HTERT RPE-1 (cell line): Measurements from ENCODE around the gene LRRC59.
"Not testable (repeated sequence)": the region's sequence is repeated elsewhere in the genome, so short reads cannot be mapped to it uniquely, and the experiment has no call there.

ENCODE experiments used
- in situ Hi-C: fragments of 300-500 bp; cut with MboI; formaldehyde crosslinking; loops from 4 replicates; pipeline ENCODE4 v1.14.3; 2020; ENCODE audit warnings: low sequenced_read_pairs

LRRC59 gene

DNA sequence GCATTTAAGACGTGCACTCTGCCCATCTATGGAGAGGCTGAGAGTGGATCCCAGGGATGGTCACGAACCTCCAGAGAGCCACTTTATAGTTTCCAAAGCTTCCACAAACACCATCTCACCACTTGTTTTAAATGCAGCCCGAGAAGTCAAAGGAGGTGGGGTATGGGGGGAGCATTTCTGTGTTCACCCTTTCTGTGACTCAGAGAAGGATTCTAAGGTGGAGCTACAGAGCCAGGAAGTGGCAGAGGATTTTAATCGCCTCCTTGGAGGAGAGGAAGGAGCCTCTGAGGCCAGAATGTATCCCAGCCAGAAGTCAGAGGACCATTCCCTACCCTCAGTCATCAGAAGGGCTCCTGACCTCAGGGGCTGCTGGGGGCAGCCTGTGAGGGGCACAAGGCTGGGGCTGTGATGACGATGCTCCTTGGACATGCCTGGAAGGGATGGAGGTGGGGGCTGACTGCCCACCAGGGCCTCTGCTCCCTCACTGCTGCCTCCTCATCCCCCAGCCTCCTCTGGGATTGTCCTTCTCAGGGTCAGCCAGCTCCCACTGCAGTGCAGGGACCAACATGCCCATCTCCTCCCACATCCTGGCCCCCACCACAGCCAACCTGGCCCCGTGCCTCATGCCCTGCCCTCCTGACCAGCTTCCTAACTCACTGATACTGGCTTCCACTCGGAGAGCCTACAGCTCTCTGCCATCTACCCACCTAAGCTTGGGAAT is 48.6 kb downstream of the LRRC59 start:
- in situ Hi-C loops: no loop called here

DNA sequence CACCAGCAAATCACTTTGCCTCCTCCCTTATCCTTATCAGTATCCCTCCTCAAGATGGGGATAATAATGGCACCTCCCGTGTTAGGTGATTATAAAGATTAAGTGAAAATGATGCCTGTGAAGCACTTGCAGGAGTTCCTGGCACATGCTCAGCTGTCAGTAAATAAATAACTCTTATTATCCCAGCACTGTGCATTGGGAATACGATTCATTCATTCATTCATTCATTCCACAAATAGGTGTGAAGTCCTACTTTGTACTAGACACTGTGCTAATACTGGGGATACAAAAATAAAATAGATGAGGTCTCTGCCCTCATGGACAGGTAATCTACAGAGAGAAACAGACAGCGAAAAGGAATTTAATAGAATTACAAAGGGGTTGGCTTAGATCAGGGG is 49.4 kb downstream of the LRRC59 start:
- in situ Hi-C loops: no loop called here

DNA sequence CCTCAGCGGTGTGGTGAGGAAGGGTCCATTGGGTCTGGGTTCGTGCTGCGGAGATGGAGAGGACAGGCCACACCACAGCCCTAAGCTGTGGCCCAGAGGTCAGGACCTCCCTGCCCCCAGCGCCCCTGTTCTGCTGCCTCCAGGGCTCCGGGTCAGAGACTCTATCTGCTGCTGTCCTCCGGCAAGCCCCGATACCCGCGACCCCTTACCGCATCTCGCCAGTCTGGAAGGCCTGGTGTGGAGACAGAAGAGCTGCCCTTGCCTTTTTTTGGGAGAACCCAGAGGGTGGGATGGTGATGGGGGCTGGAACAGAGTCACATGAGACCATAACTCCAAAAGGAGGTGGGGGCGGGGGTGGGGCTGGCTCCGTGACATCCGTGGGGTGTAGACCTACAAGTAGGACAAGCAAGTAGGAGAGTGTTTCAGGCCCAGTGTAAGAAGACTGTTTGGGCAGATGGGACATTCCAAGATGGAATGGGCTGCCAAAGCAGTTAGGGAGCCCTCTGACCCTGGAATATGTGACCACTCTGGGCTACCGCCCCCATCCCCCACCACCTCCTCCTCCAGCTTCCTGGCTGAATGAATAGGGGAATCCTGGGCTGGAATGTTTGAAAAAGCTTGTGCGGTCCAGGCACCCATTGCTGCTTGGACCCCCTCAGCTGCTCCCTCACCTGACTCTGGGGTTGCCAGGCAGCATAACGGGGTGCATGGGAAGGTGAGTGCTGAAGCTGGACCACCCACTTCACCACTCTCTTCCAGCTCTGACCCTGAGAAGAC is 50.0 kb downstream of the LRRC59 start:
- in situ Hi-C loops: no loop called here

DNA sequence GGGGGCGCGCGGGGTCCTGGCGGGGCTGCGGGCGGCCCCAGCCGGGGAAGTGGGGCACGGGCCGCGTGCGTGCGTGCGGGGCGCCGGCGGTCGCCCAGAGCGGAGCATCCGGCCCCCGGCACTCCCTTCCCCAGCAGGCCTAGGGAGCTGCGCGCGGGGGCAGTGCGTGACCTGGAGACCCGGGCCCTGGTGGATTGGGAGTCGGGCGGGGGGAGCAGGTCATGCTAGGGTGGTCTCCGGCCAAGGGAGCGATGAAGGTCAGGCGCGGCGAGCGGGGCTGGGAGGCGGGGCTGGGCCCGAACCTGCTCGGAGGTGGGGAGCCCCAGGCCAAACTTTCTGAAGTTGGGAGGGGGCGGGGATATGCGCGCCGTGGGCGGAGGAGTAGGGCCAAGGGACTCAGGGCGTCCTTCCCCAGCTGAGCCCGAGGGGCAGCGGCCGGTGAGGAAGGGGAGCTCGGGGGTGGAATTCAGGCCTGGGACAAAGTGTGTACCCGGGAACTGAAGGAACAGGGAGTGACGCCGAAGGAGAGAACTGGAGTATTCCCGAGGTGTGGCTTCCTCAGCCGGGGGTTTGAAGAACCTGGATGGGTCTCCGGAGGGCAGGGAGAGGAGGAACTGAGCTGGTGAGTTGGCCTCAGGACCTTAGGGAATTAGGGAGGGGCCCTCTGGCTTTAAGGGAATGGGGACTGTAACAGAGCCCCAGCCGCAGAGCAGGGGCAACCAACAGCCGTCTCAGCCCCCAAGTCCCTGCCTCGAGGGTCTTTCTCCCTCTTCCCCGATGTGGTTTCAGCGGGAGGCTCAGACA is 50.8 kb downstream of the LRRC59 start:
- in situ Hi-C loops: no loop called here

DNA sequence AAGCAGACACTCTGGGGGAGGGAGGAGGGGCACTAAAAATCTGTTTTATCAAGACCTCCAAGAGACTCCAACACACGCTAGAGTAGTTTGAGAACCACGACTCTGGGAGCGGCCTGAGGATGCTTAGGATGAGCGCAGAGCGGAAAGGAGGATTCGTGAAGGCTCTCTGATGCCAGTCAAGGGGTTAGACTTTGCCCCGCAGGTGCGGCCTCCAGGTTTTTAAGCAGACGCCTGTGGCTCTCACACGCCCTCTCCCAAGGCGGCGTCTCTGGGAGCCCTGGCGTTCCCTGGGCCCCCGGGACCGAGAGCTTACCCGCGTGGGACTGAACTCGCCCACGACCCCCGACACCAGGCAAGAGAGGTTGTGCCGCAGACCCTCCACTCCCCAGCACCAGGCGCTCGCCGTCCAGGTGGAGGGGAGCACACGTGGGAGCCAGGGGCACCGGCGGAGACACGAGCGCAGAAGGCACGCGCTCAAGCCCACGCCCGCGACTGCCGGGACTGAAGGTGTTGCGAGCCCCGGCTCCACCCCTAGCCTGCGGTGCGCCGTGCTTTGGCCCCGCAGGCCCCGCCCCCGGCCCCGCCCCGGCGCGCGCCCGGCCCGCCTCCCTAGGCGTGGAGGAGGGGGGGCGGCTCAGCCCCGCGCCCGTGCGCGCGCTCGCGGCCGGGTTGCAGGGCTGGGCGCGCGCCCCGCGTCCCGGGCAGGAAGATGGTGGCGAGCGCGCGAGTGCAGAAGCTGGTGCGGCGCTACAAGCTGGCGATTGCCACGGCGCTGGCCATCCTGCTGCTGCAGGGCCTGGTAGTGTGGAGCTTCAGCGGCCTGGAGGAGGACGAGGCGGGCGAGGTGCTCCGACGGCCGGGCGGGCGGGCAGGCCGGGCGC is 51.7 kb downstream of the LRRC59 start, which contains the start of gene XYLT2:
Gene XYLT2, plus strand, starts transcription at position 695 of the 881 bp plus-strand sequence. Its CDS starts 15 bp downstream, at position 710.
- in situ Hi-C loops: no loop called here

DNA sequence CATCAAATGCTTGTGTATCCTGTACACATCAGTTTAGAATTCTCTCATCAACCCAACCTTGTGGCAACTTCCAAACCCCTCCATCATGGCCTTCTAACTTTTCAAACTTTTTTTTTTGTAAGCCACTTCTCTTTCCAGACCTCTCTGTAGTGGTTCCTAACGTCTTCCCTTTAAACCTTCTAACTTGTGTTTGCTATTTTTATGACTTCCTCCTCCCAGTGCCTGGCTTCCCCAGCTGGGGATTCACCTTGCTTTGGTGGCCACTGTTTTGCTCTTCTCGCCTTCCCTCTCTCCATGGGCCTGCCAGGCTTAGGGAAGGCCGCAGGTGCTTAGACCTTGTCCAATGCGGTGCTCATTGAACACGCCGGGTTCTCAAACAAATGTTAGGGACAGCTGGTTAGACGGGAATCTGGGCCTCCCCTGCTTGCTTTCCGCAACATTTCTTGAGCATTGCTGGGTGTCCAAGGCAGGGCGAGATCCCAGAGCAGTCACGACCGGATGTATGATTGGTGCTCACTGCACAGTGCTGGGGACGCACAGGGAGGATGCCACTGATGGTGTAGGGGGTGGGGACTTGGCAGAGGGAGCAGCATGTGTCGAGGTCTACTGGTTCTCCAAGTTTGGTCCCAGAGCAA is 52.5 kb downstream of the LRRC59 start:
- in situ Hi-C loops: no loop called here

DNA sequence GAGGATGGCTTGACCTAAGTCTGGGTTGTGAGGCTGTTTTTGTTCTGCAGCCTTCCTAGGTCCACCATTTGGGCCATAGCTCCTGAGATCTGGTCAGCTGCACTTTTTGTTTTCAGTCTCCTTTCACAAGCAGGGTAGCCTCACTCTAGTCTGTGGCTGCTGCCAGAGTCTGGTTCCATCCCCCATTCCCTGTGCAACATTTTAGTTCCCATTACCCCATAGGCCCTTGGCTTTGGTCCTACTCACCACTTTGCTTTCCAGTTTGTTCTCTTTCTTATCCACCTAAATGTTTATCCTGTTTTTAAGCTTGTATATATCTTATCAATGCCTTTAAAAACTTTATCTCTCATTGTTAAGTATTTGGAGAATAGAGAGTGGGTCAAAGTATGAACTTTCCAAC is 57.9 kb downstream of the LRRC59 start:
- in situ Hi-C loops: no loop called here

DNA sequence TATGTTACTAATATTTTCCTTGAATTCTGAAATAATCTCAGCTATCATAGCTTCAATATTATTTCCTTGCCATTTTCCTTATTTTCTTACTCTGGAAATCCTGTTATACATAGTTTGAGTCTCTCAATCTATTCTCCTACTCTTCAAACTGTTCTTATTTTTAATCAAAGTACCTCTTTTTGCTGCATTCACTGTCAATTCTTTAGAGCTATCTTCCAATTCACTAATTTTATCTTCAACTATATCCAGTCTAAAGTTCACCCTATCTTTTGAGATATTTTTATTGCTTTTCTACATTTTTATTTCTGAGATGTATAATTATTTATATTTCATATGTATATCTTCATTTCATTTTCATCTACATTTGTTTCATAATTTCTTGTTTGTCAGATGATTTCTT is 58.7 kb downstream of the LRRC59 start:
- in situ Hi-C loops: no loop called here

DNA sequence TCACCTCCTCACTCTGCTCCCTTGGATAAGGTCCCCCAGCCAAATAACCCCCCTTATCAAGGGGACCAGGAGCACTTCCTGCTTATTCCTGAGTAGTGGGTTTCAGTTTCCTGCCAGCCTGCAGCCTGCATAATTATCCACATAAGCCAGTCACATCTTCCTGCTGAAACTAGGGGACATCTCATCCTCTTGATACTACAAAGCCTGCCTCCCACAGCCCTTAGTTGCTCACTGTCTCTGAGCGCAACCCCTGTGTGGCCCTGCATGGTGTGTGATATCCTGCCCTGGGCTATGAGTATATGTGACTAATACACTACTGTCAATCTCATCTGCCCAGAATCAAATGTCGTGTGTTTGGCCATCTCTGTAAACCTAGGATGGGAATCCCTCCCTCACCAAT is 59.4 kb downstream of the LRRC59 start:
- in situ Hi-C loops: no loop called here

DNA sequence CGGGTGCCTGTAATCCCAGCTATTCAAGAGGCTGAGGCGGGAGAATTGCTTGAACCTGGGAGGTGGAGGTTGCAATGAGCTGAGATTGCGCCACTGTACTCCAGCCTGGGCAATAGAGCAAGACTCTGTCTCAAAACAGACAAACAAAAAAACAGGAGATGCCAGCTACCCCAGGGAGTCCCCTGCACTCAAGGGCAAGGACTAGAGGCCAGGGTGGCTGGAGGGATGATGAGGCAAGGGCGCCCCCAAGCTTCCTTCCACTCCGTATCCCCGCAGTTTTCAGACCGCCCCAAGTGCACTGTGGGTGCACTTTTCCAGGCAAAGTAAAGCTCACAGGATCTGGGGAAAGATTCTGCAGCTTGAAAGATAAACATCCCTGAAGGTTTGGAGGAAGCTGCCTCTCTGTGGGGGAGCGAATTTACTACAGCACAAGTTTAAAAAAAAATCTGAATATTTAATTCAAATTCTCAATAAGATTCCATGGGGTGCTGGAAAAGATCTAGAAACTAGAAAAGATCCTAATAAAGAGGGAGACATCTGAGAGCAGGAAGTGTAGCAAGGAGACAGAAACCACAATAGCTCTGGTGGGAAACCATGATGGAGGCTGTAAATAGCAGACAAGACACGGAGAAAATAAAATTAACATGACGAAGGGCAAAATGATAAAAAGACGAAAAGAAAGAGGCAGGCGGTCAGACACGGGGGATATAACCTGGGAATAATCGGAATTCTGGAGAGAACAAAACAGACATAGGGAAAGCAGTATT is 63.8 kb downstream of the LRRC59 start:
- in situ Hi-C loops: not testable (repeated sequence)

DNA sequence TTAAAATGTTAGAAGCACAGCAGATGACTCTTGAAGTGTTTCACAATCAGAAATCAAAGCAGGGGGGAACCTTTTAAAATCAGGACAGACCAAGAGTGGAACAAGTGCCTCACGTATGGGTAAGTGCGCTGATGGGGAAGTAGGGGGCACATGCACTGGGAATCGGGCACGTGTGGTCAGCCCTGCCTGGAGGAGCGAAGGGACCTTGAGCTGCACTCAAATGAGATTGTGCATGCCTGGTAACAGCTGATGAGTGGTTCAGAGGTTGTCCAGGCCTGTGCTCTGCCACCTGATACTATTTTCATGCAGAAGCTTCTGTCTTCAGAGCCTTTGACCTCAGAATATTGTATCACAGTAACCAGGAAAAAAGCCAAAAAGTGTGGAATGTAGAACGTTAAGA is 65.1 kb downstream of the LRRC59 start:
- in situ Hi-C loops: no loop called here
